HepG2 (cell line): ENCODE data around the gene PTGIR. TPM values are rescaled to one million over a fixed set of nuclear protein-coding genes. Genes with fewer than 3 reads are reported as not detected.

Experiments used
- CREB1 ChIP-seq, 2 experiments: fragments of 450-650 bp in 1 of 2; IDR thresholded peaks; 2 replicates each; pipeline ENCODE4 v1.6.1; 2016 to 2017; ENCODE audit warnings: control low read depth in 1 of 2, mild to moderate bottlenecking in 1 of 2, missing compliant biosample characterization in 1 of 2, missing genetic modification characterization in 1 of 2
- HNRNPK ChIP-seq: fragments of 200-400 bp; formaldehyde crosslinking; IDR thresholded peaks from 2 replicates; pipeline ENCODE4 v1.6.1; 2018; ENCODE audit warnings: low read length, low read depth, moderate library complexity, mild to moderate bottlenecking; ENCODE audit not compliant: poor library complexity, severe bottlenecking
- MED8 ChIP-seq: sonication (generic); formaldehyde crosslinking; IDR thresholded peaks from 2 replicates; pipeline ENCODE4 v1.8.1; 2023; ENCODE audit warnings: mild to moderate bottlenecking, missing genetic modification reagents; ENCODE audit not compliant: insufficient replicate concordance
- SRY ChIP-seq: sonication (generic); formaldehyde crosslinking; IDR thresholded peaks from 2 replicates; pipeline ENCODE4 v1.8.0; 2022; ENCODE audit warnings: mild to moderate bottlenecking, missing genetic modification reagents
- polyA plus RNA-seq, 8 experiments: library from polyadenylated mRNA; depleted of rRNA in 3 of 8; stranded (reverse) in 7 of 8; unstranded in 1 of 8; fragments of >200 nt; fragmentation: Illumina TruSeq in 4 of 8; extraction: Trizol in 4 of 8; gene quantifications; 2 replicates each; pipeline versions ENCODE4 v1.2.1 to v1.2.3, GENCODE V29; 2011 to 2016; ENCODE audit warnings: low read depth in 4 of 8, missing spikeins in 1 of 8, mixed read lengths in 1 of 8; ENCODE audit not compliant: insufficient read depth in 1 of 8
- total RNA-seq, 5 experiments: library from RNA; depleted of rRNA; stranded (reverse); fragments of >200 nt; fragmentation: Illumina TruSeq; extraction: Trizol; gene quantifications; 2 replicates each; pipeline ENCODE4 v1.2.3, GENCODE V29; 2016; ENCODE audit warnings: low read depth in 1 of 5
- TF ChIP-seq, protein P1 (sequence below): sonication (generic); formaldehyde crosslinking; conservative IDR thresholded peaks from 2 replicates; pipeline ENCODE4 v1.4.0; 2020; ENCODE audit warnings: mild to moderate bottlenecking, missing genetic modification reagents, moderate library complexity
- TF ChIP-seq, protein P2 (sequence below): sonication (generic); formaldehyde crosslinking; IDR thresholded peaks from 2 replicates; pipeline ENCODE4 v1.8.1; 2023; ENCODE audit warnings: mild to moderate bottlenecking, missing genetic modification reagents, borderline replicate concordance
- TF ChIP-seq, protein P3 (sequence below): sonication (generic); formaldehyde crosslinking; IDR thresholded peaks from 2 replicates; pipeline ENCODE4 v1.4.0; 2020; ENCODE audit warnings: missing genetic modification reagents
- TF ChIP-seq, protein P4 (sequence below): IDR thresholded peaks from 2 replicates; pipeline ENCODE4 v1.6.1; 2018; ENCODE audit warnings: missing genetic modification reagents, mild to moderate bottlenecking, missing compliant biosample characterization

Gene PTGIR
- total and polyA plus RNA-seq, 2 of the 13 experiments (the other 11 are each of a cell fraction or from before 2014, with no cell fraction given), result not detected

DNA sequence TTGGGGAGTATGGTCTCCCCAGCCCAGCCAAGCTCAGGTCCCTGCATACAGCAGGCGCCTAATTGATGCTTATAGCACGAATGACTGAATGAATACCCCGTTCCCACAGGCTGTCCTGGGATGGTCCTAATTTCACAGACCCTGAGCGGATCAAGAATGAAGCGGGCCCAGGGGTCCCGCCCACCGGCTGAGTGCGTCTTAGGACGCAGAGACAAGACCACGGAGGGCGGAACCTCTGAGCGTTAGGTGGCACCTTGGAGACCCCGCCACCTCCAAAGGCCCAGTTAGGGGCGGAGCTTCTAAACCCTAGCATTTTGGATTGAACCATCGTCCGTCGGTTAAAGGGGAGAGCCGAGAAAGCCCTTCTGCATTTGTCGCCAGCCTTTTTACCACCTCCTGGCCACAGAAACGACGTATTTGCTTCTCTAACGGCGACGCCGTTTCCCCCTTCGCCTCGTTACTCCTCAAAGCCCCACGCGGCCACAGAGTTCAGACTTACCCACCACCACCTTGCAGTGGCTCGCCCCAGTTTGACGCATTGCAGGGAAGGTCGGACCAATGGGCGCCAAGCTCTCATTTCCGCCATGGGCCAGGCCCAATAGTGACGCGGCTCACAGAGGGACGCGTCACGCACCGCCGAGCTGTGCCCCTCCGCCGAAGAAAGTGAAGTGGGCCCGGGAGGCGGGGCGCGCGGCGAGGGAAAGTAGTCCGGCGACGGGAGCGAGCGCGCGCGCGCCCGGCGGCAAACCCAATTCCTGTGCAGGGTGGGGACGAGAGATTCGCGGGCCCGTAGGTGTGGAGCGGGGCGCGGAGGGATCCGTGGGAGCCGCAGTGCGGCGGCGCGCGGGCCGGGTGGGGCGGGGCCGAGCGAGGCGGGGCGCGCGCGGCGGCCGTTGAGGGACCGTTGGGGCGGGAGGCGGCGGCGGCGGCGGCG lies 24.2 kb downstream of the PTGIR start (continued):
- TF ChIP-seq, protein P1, sequence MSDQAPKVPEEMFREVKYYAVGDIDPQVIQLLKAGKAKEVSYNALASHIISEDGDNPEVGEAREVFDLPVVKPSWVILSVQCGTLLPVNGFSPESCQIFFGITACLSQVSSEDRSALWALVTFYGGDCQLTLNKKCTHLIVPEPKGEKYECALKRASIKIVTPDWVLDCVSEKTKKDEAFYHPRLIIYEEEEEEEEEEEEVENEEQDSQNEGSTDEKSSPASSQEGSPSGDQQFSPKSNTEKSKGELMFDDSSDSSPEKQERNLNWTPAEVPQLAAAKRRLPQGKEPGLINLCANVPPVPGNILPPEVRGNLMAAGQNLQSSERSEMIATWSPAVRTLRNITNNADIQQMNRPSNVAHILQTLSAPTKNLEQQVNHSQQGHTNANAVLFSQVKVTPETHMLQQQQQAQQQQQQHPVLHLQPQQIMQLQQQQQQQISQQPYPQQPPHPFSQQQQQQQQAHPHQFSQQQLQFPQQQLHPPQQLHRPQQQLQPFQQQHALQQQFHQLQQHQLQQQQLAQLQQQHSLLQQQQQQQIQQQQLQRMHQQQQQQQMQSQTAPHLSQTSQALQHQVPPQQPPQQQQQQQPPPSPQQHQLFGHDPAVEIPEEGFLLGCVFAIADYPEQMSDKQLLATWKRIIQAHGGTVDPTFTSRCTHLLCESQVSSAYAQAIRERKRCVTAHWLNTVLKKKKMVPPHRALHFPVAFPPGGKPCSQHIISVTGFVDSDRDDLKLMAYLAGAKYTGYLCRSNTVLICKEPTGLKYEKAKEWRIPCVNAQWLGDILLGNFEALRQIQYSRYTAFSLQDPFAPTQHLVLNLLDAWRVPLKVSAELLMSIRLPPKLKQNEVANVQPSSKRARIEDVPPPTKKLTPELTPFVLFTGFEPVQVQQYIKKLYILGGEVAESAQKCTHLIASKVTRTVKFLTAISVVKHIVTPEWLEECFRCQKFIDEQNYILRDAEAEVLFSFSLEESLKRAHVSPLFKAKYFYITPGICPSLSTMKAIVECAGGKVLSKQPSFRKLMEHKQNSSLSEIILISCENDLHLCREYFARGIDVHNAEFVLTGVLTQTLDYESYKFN, result peak; percentile 54; the same call in 1 of the 2 replicates
- TF ChIP-seq CREB1 (IDR thresholded peaks at IDR 0.05) (peak; percentile 98), CREB1 (CRISPR knock-in tag; IDR thresholded peaks at IDR 0.05) (peak; percentile 91), SRY (CRISPR knock-in tag) (0 out of 2 replicates have a peak, but pooled peaks have one; percentile 72), MED8 (CRISPR knock-in tag) (no peak), HNRNPK (peak; percentile 27)
- TF ChIP-seq, protein P2, sequence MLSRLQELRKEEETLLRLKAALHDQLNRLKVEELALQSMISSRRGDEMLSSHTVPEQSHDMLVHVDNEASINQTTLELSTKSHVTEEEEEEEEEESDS, result no peak
- TF ChIP-seq, protein P3, sequence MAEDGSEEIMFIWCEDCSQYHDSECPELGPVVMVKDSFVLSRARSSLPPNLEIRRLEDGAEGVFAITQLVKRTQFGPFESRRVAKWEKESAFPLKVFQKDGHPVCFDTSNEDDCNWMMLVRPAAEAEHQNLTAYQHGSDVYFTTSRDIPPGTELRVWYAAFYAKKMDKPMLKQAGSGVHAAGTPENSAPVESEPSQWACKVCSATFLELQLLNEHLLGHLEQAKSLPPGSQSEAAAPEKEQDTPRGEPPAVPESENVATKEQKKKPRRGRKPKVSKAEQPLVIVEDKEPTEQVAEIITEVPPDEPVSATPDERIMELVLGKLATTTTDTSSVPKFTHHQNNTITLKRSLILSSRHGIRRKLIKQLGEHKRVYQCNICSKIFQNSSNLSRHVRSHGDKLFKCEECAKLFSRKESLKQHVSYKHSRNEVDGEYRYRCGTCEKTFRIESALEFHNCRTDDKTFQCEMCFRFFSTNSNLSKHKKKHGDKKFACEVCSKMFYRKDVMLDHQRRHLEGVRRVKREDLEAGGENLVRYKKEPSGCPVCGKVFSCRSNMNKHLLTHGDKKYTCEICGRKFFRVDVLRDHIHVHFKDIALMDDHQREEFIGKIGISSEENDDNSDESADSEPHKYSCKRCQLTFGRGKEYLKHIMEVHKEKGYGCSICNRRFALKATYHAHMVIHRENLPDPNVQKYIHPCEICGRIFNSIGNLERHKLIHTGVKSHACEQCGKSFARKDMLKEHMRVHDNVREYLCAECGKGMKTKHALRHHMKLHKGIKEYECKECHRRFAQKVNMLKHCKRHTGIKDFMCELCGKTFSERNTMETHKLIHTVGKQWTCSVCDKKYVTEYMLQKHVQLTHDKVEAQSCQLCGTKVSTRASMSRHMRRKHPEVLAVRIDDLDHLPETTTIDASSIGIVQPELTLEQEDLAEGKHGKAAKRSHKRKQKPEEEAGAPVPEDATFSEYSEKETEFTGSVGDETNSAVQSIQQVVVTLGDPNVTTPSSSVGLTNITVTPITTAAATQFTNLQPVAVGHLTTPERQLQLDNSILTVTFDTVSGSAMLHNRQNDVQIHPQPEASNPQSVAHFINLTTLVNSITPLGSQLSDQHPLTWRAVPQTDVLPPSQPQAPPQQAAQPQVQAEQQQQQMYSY, result no peak; the same call in 1 of the 2 replicates
- TF ChIP-seq, protein P4, sequence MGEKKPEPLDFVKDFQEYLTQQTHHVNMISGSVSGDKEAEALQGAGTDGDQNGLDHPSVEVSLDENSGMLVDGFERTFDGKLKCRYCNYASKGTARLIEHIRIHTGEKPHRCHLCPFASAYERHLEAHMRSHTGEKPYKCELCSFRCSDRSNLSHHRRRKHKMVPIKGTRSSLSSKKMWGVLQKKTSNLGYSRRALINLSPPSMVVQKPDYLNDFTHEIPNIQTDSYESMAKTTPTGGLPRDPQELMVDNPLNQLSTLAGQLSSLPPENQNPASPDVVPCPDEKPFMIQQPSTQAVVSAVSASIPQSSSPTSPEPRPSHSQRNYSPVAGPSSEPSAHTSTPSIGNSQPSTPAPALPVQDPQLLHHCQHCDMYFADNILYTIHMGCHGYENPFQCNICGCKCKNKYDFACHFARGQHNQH, result peak; percentile 92
